ENCODE measurements around the gene SEH1L.
"Not testable (repeated sequence)": the region's sequence is repeated elsewhere in the genome, so short reads cannot be mapped to it uniquely, and the experiment has no call there.

Gene SEH1L

DNA sequence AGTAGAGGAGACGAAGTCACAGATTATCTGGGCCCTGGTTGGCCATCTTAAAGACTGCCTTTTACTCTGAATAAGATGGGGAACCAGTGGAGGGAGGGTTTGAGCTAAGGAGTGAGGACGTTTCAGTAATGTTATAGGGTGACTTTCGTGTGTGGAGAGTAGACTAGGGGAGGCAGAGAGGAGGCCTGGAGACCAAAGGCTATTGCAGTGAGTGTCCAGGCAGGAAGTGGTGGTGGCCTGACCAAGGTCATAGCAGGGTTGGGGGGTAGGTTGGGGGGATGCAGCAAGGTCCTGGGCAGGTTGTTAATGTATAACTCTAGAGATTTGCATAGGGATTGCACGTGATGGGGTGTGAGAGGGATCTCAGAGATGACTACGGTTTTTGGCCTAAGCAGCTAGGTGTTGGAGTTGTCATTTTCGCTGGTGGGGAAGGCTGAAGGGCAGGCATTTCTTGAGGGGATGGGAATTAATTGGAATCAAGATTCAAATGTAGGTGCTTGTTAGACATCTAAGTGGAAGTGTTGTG lies 48.2 kb downstream of the SEH1L start:
- H3K4me3 ChIP-seq (ENCODE audit: low read length), result no peak overlapping the region
- TF ChIP-seq, protein P1, sequence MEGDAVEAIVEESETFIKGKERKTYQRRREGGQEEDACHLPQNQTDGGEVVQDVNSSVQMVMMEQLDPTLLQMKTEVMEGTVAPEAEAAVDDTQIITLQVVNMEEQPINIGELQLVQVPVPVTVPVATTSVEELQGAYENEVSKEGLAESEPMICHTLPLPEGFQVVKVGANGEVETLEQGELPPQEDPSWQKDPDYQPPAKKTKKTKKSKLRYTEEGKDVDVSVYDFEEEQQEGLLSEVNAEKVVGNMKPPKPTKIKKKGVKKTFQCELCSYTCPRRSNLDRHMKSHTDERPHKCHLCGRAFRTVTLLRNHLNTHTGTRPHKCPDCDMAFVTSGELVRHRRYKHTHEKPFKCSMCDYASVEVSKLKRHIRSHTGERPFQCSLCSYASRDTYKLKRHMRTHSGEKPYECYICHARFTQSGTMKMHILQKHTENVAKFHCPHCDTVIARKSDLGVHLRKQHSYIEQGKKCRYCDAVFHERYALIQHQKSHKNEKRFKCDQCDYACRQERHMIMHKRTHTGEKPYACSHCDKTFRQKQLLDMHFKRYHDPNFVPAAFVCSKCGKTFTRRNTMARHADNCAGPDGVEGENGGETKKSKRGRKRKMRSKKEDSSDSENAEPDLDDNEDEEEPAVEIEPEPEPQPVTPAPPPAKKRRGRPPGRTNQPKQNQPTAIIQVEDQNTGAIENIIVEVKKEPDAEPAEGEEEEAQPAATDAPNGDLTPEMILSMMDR (conservative IDR thresholded peaks at IDR 0.05; ENCODE audit: low read depth, low read length), result no peak
- no peak for DNase-seq (ENCODE audit: low read depth)

DNA sequence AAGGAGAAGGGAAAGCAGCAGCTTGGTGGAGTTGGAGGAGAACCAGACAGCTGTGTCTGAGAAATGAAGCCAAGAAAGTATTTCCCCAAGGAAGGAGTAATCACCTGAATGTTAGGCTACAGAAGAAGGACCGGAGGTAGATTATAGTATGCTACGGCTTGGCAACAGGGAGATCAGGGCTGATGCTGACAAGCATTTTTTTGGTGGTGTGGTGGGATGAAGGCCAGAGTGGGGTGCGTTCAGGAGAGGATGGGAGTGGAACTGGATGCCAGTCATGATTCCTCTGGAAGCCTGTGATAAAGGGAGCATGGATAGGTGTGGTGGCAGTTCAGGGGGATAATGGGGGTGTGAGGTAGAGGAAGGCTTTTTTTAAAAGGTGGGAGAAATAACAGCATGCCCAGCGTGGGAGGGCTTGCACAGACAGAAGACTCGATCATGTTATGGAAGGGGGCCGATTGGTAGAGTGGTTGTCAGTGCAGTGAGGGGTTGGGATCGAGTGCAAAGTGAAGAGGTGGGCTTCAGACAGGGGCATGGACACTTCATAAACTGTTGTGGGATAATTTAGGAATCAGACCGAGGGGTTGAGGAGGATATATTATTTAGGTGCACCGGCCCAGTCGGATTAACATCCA lies 49.0 kb downstream of the SEH1L start:
- DNase-seq (ENCODE audit: low read depth), result no peak

DNA sequence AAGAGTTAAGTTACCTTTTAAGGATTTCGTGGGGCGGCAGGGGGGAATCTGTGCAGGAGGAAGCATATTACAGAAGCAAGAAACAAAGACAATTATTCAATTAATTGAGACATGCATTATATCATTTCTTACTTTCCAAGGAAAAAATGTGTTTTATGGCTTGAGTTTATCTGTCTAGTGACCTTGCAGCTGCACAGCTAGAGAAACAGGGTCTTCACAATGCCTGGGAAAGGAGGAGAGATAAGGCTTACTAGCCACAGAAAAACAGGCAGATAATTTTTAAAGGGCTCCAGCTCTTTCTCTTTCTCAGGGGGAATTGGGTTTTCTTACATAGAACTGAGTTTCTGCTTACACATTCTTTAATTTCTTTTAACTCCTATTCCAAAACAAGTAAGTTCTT lies 49.5 kb downstream of the SEH1L start:
- DNase-seq (ENCODE audit: low read depth), result not testable (repeated sequence)

More for the DNA sequence above, 49.0 kb downstream of the SEH1L start:
- TF ChIP-seq, protein P1 (conservative IDR thresholded peaks at IDR 0.05; ENCODE audit: low read depth, low read length), result no peak
- no peak overlapping the region for H3K4me3 ChIP-seq (ENCODE audit: low read length)

DNA sequence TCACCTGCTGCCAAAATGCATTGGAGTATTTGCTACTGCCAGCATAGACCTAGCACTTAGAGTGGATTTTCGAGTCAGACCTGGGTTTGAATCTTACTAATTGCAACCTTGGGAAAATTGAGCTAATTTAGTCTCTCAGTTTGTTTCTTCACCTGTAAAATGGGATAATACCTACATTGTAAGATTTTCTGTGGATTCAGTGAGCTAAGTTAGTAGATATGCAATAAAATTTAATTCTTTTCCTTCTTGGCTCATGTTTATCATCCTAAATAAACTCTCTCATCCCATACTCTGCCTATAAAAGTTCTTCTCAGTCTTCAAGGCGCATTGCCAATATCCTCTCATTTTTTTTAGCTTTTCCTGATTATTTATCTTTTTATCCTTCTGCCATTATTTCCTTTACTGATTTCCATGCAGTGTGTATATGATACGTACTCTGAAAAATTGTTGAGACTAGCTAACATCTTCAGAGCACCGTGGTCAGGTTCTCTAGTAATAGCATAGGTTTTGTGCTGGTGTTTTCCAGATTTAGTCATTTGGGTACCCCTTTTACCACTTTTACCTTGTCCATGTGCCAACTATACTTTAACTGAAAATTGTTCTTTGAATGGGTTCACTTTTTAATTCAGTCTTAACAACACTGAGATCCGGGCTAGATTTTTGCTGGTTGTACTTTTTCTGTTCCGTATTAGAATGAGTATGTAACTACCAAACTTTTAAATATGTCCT lies 50.7 kb downstream of the SEH1L start:
- no peak overlapping the region for H3K4me3 ChIP-seq (ENCODE audit: low read length)
- no peak for DNase-seq (ENCODE audit: low read depth)
- TF ChIP-seq, protein P1 (conservative IDR thresholded peaks at IDR 0.05; ENCODE audit: low read depth, low read length), result no peak

More for the DNA sequence above, 49.5 kb downstream of the SEH1L start:
- H3K4me3 ChIP-seq (ENCODE audit: low read length), result not testable (repeated sequence)

DNA sequence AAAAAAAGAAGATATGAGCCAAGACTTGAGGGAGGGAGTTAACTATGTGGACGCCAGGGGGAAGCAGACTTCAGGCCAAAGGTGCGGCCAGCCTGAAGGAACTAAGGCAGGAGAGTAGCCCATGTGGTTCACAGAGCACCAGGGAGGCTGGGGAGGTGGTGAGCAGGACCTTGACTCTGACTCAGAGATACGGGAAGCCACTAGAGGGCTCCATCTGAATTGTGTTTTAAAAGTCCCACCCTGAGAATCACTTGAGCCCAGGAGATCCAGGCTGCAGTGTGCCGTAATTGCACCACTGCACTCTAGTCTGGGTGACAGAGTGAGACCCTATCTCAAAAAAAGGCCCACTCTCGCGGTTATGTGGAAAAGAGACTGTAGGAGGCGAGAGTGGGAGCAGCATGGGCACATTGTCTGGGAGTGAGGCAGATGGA lies 55.7 kb downstream of the SEH1L start:
- TF ChIP-seq, protein P1 (conservative IDR thresholded peaks at IDR 0.05; ENCODE audit: low read depth, low read length), result peak; percentile 51
- peak; percentile 48 for DNase-seq (ENCODE audit: low read depth)
- no peak overlapping the region for H3K4me3 ChIP-seq (ENCODE audit: low read length)

DNA sequence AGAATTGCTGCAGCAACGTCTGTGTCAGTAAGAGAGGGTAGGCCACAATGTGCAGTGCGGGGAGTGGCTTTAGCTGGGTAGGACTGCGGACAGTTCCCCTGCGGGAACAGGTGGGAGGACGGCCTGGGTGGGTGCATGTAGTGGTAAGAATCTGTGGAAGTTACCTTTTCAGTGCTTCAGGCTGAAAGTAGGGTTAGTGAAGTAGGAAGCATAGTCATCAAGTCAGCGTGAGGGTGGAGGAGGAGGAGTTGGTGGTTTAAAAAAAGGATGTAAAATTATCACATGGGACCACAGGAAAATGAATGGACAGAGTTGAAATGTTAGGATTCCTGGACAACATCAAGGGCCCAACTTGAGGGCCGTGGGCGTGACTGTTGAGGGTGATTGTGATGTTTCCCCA lies 56.6 kb downstream of the SEH1L start:
- TF ChIP-seq, protein P1 (conservative IDR thresholded peaks at IDR 0.05; ENCODE audit: low read depth, low read length), result no peak
- H3K4me3 ChIP-seq (ENCODE audit: low read length), result no peak overlapping the region
- no peak for DNase-seq (ENCODE audit: low read depth)

DNA sequence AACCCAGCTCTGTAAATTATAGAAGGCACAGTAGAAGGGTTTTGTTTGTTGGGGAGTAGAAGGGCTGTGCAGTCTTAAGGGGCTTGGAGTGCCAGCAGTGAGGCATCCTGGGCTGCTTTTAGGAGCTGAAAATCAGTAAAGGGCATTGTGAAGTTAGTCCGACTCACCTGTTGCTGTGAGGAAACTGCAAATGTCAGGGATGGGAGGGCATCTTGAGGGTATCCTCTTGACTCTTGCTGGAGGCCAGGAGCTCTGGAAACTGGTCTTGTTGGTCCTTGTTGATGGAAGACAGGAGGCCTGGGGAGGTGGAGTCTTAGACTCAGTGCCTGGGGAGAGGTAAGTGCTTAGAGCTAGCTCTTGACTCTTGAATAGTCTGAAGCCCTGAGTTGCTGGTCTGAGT lies 57.5 kb downstream of the SEH1L start:
- no peak overlapping the region for H3K4me3 ChIP-seq (ENCODE audit: low read length)
- TF ChIP-seq, protein P1 (conservative IDR thresholded peaks at IDR 0.05; ENCODE audit: low read depth, low read length), result no peak

More for the DNA sequence above, 57.5 kb downstream of the SEH1L start:
- DNase-seq (ENCODE audit: low read depth), result no peak
